Activated CD8-positive, alpha-beta memory T cell treated with anti-CD3 and anti-CD28 coated beads, Interleukin-2, amount 50 U/mL, for 4 hours (primary cell): ENCODE measurements around the gene ADGRG1.

Experiments
- DNase-seq: peaks from one replicate; pipeline ENCODE4 v3.0.0-alpha.2; 2020

The ADGRG1 gene

DNA sequence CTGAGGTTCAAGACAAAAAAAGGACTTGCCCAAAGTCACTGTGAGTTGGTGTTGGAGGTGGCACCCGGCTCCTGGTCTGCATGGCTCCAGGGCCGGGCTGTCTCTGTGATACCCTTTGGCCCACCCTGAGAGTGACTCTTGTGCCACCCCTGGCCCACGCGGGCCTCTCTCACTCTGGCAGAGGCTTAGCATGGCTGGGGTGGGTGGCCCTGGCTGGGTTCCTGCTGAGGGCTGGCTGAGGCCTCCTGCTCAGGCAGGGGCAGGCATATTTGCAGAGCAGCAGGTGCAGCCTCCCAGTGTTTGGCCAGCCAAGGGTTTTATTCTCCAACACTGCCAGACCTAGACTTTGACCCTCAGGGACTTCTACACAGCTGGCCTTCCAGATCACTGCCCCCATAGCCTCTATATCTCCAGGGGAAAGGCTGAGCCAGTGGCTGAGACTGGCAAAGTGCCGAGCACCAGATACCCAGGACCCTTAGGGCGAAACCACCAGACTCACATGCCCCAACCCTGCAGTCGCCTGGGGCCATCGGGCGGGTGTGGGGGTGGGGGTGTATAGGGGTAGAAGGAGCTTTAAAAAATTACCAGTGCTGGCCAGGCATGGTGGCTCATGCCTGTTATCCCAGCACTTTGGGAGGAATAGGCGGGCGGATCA, 21.5 kb upstream of the ADGRG1 start:
- DNase-seq: no peak

DNA sequence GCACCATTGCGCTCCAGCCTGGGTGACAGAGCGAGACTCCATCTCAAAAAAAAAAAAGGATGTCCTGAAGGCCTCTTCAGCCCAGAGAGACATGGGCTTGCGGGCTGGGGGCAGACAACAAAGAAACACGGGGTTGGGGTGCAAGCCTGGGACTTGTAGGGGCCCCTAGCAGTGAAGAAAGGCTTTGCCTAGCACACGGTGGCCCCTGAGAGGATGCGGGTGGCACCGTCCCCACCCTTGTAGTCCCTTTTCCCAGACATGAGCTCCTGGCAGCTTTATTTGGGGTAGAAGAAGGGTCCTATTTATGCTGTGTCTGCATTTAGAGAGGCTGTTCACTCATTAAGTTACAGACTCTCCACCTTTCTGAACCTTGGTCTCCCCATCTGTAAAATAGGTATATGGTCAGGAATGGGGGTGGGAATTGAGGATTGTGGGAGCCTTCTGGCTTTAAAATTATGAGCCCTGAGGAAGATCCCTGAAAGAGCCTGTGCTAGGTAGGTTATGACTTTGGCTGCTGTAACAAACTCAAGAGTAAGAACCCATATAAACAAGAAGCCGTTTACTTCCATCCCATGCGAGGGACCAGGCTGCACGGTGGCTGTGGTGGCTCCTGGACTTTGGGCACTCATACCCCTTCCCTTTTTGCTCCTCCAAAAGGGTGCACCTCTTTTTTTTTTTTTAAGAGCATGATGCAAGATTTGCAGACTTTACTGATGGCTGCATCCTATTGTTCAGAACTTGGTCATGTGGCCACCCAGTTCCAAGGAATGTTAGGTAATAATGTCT, 20.6 kb upstream of the ADGRG1 start:
- no peak for DNase-seq

DNA sequence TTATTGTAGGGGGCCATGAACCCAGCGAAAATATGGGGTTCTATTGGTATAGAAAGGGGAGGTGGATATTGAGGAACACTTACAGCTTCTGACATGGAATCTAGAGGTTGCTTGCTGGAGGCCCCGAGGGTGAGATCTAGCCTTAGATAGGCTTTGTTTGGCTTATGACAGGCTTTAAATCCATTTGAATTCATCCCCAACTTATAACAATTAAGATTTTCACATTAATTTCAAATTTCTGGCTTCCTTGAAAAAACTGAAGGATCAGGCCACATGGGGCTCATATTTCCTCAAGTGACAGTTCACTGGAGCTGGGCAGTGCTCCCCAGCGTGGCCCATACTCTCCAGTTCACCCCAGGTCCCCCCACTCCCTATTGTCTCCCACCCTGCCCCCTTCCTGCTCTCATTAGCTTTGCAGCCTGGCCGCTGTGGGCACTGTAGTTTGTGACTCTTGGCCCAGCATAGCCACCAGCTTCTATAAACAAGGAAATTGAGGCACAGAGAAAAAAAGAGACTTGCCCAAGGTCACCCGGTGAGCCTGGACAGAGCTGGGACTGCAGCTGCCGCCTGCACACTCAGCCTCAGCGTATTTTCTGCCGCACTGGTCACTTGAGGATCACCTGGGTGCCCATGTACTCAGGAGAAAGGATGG, 19.8 kb upstream of the ADGRG1 start:
- DNase-seq: no peak

DNA sequence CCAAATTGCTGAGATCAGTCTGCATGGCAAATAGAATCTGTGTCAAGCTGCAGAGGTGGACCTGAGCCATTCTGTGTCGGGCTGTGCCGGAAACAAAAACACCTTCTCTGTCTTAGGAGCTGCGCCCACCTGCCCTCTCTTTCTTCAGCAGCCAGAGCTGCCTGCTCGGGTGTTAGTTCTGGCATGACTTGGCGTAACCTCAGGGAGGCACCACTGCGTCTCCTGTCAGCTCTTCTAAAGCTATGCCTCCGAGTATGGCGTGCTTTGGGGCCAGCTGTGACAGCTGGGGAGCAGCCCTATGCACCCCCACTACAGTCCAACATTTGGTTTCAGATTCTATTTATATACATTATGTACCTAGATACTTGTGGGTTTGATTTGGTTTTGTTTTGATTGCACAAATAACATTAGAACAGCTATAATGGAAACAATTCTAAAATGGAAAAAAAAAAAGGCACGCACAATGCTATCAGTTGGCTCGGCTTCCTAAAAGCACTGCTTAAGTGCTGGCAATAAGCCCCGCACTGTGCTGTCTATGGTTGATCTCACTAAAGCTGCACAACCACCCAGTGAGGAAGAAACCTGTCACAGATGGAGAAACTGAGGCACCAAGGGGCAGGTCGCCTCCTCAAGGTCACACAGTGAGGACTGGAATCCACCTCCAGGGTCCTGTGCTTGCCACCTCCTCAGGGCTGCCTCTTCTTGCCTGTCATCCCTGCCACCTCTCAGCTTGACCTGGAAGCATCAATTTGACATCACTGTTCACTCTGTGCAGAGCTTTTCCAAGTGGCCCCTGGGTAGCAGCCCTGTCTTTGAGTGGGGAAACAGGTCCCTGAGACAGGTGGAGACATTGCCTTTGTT, 18.7 kb upstream of the ADGRG1 start:
- peak; percentile 38 for DNase-seq

DNA sequence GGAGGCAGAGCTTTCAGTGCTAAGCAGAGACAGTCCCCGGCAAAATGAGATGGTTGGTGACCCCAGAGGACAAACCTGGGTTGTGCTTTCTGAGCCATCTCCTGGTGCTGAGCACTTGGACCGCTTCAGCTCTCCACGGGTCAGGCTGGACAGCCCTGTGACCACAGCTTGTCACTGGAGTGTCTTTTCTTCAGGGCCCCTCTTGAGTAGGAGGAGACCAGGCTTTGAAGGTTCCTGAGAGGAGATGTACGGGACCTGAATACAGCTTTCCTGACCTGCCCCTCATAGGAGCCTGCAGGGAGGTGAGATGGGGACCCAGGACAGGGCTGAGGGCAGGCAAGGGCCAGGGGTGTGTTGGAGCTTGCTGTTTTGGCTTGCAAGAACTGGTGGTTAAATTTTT, 17.8 kb upstream of the ADGRG1 start:
- no peak for DNase-seq

DNA sequence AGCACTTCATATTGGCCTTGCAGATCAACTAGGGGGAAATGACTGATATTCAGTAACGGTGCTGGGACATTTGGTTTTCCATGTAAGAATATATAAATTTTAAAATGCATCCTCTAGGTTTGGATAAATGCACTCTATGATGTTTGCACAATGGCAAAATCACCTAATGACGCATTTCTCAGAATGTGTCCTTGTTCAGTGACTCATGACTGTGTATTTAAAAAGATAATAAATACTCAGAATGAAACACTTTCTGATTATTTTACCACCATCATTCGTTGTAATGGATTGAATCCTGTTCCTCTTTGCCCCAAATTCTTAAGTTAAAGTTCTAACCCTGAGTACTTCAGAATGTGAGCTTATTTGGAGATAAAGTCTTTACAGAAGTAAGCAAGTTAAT, 17.2 kb upstream of the ADGRG1 start:
- no peak for DNase-seq

DNA sequence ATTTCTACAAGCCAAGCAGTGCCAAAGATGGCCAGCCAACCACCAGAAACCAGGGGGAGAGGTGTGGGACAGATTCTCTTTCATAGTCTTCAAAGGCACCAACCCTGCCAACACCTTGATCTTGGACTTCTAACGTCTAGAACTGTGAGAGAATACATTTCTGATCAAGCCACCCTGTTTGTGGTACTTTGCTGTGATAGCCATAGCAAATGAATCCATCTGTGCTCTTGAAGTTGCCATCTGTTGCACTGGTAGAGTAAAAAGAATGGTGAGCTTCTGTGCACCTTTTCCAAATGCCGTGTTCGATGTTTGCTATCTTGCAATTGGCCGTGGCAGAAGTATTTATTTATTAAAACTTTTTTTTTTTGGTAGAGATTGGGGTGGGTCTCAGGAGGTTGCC, 16.7 kb upstream of the ADGRG1 start:
- no peak for DNase-seq

DNA sequence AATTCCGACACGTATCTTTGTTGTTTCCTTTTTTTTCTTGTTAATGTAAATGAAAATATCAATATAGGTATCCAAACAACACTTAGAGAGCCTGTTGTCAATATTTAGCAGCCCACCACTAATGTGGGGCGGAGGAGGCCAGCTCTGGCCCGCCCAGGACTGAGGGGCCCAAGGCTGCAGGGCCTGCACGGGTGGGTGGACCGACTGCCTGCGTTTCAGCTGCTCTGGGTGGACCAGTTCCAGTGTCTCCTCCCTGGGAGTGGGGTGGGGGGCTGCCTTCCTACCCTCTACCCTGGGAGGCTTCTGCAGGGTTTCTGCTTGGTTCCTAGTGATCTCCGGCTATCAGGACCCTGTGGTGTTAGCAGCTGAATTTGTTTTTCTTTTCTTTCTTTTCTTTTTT, 15.9 kb upstream of the ADGRG1 start:
- DNase-seq: no peak

DNA sequence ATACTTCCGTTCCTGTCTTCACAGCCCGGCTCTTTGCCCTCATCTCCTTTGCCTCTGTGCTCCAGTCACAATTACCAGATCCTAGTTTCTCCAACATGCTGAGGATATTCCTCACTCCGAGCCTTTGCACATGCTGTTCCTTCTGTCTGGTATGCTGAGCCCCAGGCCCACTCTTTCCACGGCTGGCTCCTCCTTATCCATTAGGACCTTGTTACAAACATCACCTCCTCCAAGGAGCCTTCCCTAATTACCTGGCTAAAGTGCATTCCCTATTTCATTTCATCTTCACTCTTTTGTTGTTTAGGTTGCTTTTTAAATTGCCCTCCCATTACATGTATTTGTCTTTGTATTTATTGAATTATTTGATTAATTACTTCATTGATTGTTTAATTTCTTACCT, 14.9 kb upstream of the ADGRG1 start:
- DNase-seq: no peak

DNA sequence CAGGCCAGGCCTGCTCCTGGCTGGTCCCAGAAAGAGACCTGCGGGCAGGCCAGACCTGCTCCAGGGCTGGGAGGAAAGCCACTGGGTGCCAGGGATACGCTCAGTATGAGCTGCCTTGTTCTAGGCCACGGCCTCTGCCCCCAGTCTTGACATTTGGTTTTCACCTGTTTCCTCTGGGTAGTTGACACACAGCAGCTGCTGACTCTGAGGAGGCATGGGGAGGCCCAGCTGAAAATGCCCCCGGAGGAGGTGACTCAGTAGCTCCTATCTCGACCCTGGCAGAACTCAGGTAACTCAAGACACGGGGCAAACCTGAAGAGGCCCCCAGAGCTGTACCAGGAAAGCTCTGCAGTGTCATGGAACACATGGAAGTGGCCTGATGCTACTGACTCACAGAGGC, 13.9 kb upstream of the ADGRG1 start:
- peak; percentile 42 for DNase-seq

DNA sequence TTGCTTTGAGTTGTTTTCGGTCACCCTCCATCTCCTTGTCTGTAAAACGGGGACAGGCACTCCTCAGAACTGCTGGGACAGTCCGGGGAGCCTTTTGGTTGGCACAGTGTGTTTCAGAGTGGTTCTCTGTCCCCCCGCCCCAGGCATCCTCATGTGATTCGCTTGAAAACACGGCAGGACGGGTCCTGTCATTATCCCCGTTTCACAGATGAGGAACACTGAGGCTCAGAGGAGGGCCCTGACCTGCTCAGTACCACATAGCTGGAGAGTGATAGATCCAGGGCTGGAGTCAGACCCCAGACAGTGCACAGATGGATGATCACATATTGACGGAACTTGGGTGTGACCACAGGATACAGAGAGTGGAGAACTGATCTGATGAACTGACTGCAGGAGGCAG, 13.5 kb upstream of the ADGRG1 start:
- DNase-seq: no peak

DNA sequence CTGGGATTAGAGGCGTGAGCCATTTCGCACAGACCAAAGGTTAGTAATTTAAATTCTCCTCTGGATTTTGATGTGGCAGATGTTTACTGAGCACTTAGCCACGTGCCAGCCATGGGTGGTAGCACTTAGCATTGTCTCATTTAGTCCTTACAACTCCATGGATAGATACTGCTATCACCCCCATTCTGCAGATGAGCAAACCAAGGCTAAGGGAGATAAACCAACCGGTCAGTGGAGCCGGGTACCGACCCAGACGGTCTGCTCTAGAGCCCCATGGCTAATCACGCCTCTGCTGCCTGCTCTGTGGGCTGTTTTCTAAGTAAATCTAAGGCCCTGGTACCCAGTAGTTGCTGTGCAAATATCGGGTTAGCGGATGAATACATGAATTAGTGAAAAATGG, 12.6 kb upstream of the ADGRG1 start:
- DNase-seq: no peak

DNA sequence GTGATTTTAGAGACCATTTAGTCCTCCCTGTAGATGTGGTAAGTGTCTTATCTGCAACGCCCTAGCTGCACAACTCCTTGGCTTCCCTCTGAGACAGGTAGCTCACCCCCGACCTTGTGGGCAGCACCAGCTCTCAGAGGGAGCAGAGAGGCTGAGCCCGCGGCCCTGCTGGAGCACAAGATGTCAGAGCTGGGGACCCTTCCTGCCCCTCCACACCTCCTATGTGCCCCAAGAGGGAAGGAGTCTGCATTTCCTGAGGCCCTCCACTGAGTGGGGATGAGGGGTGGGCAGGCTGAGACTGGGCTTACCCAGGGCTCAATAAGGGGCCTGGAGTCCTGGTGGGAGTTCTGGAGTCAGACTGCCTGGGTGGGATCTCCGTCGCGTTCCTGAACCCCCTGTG, 12.2 kb upstream of the ADGRG1 start:
- no peak for DNase-seq

DNA sequence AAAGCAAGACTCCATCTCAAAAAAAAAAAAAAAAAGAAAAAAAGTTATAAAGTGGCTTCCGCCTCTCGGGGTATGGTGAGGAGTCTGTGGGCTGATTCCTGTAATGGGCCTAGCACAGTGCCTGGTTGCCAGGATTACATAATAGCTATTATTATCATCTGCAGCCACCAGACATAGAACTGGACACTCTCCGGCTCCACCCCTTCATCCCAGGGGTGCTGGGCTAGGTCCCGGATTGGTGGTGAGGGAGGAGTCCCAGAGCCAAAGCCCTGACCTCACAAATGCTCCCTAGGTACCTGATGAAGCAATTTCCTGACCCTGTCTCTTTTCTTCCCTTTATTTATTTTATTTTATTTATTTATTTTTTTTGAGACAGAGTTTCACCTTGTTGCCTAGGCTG, 11.6 kb upstream of the ADGRG1 start:
- DNase-seq: no peak

DNA sequence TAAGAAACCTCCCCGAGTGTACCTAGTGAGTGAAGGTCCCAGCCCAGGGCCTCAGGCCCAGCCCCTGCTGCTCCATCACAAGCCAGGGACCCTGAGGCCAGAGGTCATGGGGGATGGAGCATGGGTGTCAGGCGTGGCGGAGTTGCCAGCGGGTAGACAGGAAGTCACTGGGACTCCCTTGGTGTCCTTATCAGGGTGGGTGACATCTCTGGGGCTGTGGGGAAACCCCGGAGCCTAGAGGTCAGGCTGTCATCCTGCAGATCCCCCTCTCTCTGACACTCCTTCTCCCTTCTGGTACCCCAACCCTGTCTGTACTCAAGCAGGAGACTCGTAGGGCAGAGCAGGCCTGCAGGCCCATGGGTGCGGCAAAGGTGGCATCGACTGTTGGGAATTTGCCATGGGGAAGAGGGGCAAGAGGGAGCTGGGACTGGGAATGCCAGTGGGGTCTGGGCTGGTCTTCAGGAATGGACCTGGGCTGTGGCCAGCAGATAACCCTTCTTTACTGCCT, 10.8 kb upstream of the ADGRG1 start:
- DNase-seq: no peak

DNA sequence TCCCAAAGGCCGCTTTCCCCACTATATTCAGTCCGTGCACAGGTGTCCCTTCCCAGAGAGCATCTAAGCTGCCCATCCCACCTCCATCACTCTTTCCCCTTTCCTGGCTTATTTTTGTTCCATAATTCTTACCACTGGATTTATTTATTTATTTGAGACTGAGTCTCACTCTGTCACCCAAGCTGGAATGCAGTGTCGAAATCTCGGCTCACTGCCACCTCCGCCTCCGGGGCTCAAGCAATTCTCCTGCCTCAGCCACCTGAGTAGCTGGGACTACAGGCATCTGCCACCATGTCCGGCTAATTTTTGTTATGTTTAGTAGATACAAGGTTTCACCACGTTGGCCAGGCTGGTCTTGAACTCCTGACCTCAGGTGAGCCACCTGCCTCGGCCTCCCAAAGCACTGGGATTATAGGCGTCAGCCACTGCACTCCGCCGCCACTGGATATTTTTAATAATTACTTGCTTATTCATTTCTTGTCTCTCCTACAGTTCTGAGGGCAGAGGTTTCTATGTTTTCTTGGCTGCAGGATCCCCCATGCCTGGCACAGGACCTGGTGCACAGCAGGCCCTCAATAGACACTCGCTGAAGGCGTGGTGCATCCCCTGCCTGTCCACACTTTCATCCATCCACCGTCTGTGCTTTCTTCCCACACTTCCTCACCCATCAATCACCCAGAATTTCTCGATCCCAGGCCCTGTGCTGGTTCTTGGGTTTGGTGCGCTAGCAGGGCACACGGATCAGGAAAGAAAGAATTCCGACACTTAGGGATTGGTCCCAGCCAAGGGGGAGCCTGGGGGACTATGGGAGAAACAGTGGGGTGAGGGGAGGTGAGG, 9.9 kb upstream of the ADGRG1 start:
- DNase-seq: no peak

DNA sequence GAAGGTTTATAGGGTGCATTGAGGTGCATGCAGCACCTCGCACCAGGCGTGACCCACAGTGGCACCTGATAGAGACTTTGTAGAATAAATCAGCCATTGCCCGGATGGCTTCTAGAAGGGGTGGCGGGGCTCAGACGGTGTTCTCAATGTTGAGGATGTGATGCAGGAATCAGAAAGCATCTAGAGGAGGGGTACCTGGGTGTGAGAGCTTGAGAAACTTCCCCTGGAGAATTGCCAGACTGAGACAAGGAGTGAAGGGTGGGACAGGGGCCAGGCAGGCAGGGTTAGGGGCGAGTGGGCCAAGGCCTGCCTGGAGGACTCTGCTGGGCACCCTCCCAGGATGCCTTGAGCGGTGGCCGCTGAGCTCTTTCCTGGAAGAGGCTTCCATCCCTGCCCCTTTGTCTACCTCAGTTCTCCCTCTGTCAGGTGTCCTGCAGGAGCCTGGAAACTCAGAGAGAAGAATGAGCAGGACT, 9.3 kb upstream of the ADGRG1 start:
- DNase-seq: no peak

DNA sequence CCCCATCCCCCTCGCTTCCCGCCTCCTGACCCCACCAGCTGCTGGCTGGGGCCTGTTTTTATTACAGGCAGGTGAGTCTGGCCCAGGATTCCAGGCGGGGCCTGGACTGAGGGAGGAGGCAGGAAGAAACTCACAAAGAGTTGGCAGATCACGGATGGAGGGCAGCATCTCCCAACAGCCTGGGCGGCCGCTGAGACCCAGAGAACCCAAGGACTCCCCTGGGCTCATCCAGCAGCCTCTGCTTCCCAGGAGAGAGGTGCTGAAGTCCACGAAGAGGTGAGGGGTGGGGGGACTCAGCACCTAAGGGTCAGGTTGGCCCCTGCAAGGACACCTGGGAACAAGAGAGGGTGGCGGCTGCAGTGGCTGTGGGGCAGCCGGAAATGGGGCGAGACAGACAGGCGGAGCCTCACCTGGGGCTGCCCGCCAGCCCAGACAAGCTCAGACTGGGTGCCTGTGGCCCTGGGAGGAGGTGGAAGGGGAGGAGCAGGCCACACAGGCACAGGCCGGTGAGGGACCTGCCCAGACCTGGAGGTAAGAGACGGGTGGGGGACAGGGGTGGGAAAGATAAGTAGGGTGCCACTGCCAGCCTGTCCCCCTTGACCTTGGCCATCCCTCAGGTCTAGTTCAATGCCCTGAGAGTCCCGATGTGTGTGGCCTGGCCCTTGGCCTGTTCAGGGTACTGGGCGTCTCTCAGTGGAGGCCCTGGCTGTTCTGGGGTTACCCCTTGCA, 8.7 kb upstream of the ADGRG1 start:
- no peak for DNase-seq

DNA sequence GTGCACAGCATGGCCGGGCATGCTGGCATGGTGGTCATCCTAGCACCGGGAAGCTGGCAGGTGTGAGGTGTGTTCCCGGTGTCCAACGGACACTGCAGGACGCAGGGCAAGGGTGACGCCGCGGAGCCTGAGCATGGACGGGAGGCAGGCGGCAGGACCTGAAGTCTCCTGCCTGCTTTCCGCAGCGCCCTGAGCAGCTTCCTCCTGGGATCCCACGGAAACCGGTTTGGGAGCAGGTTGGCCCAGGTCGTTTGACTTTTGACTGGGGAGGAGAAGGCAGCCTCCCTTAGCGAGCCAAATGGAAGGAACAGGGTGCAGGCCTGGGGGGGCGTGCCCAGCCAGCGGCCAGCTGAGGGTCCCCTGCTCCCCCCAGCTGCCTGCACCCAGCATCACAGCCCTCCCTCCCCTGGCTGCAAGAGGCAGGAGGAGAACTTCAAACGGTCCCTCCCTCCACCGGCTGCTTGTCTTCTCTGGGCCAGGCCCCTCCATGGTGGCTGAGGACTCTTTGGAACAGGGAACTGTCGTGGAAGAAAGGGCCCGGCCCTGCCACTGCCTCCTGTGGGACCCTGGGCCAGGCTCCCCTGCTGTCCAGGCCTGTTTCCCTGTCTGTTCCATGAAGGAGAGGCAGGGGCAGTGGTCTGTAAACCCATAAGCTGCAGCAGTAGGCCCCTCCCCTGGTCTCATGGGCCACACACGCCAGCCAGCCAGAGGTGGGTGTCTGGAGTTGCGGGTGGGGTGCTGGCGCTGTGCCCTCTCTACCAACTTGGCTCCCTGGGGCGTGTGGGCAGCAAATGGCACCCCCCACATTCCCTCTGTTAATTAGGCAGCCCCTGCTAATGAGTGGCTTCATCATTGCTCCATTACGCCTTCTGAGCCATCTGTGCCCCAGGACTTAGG, 7.8 kb upstream of the ADGRG1 start:
- no peak for DNase-seq
